Renal pelvis (tissue), 4 donors: ENCODE data around the gene SCGB1C1. TPM values are rescaled to one million over a fixed set of nuclear protein-coding genes. Genes with fewer than 3 reads are reported as not detected.
"Not testable (repeated sequence)": the region's sequence is repeated elsewhere in the genome, so short reads cannot be mapped to it uniquely, and the experiment has no call there.

Source experiments
- DNase-seq: peaks from one replicate; pipeline ENCODE4 v3.0.0-alpha.2; 2013
- polyA plus RNA-seq, 3 donors: library from polyadenylated mRNA; unstranded; fragments of 120-200 nt; gene quantifications; one replicate each; pipeline ENCODE4 v1.2.1, GENCODE V29; 2013; ENCODE audit not compliant: insufficient read length in 3 of 3

Gene SCGB1C1
- polyA plus RNA-seq, 3 donors, result 0.56 to 1.5 (median 1.3) TPM

- DNase-seq, result no peak
These were observed 24.8 kb downstream of the SCGB1C1 start for GRCh38 chr11:217704-218103.

GRCh38 chr11:218815-219593 lies 26.1 kb downstream of the SCGB1C1 start:
- DNase-seq, result no peak

GRCh38 chr11:220641-221215 lies 27.9 kb downstream of the SCGB1C1 start:
- DNase-seq, result not testable (repeated sequence)

GRCh38 chr11:221539-221938 lies 28.7 kb downstream of the SCGB1C1 start:
- DNase-seq, result no peak

- no peak for DNase-seq
These were observed 29.3 kb downstream of the SCGB1C1 start for GRCh38 chr11:221998-222789.

GRCh38 chr11:223026-223789 lies 30.3 kb downstream of the SCGB1C1 start:
- DNase-seq, result no peak

- DNase-seq, result no peak
These were observed 31.0 kb downstream of the SCGB1C1 start for GRCh38 chr11:223884-224283.

GRCh38 chr11:224424-224823 lies 31.5 kb downstream of the SCGB1C1 start:
- DNase-seq, result no peak

GRCh38 chr11:225734-226453 lies 33.0 kb downstream of the SCGB1C1 start:
- no peak for DNase-seq

- no peak for DNase-seq
These were observed 35.0 kb downstream of the SCGB1C1 start for GRCh38 chr11:227824-228379.

GRCh38 chr11:230431-230830 lies 37.6 kb downstream of the SCGB1C1 start:
- no peak for DNase-seq

- DNase-seq, result no peak
These were observed 40.1 kb downstream of the SCGB1C1 start for GRCh38 chr11:232783-233565.

GRCh38 chr11:235180-235579 lies 42.3 kb downstream of the SCGB1C1 start:
- no peak for DNase-seq

- peak; percentile 16 for DNase-seq
These were observed 42.7 kb downstream of the SCGB1C1 start for GRCh38 chr11:235609-235996.

- peak; percentile 80 for DNase-seq
These were observed 43.3 kb downstream of the SCGB1C1 start, which contains the start of gene SIRT3 for GRCh38 chr11:235997-236773. TSS of gene SIRT3 (minus strand) at chr11:236342. CDS start at chr11:236328, 14 bp downstream.

- peak; percentile 86 for DNase-seq
These were observed 44.2 kb downstream of the SCGB1C1 start, which contains the start of gene PSMD13 for GRCh38 chr11:236774-237767. TSS of gene PSMD13 (plus strand) at chr11:236976. CDS start at chr11:237050, 74 bp downstream.

GRCh38 chr11:238346-238745 lies 45.5 kb downstream of the SCGB1C1 start:
- DNase-seq, result not testable (repeated sequence)

GRCh38 chr11:240315-240714 lies 47.4 kb downstream of the SCGB1C1 start:
- DNase-seq, result no peak
